GM12865 (cell line): ENCODE measurements around the gene TTC9C.
"Not testable (repeated sequence)": the region's sequence is repeated elsewhere in the genome, so short reads cannot be mapped to it uniquely, and the experiment has no call there.

ENCODE experiments used
- DNase-seq: peaks from one replicate; pipeline ENCODE4 v3.0.0; 2010; ENCODE audit warnings: low read depth
- H3K4me3 ChIP-seq: 2 replicates; pipeline ENCODE4 v1.5.1; 2011; ENCODE audit warnings: mild to moderate bottlenecking, low read depth, low read length, control low read depth
- CTCF ChIP-seq: IDR thresholded peaks from 2 replicates; pipeline ENCODE4 v1.5.1; 2011; ENCODE audit warnings: low read length, control low read depth, low read depth, inconsistent platforms; ENCODE audit not compliant: insufficient read depth; ENCODE audit errors: missing control alignments

Gene TTC9C

GRCh38 chr11:62752177-62752785 is 24.0 kb downstream of the TTC9C start:
- no peak for DNase-seq
- no peak overlapping the region for H3K4me3 ChIP-seq
- TF ChIP-seq CTCF: no peak

- peak overlapping the region; percentile 61 for H3K4me3 ChIP-seq
- no peak for TF ChIP-seq CTCF
- no peak for DNase-seq
Observed at GRCh38 chr11:62752994-62753735, 24.9 kb downstream of the TTC9C start.

GRCh38 chr11:62753736-62754603 is 25.7 kb downstream of the TTC9C start, which contains the start of gene ZBTB3:
TSS of gene ZBTB3 (minus strand) at chr11:62754160. CDS start at chr11:62753664, 496 bp downstream.
- H3K4me3 ChIP-seq: peak within 1 kb of the TSS; percentile 61
- DNase-seq: peak; percentile 100
- TF ChIP-seq CTCF: no peak

- DNase-seq: no peak
- TF ChIP-seq CTCF: no peak
- H3K4me3 ChIP-seq: no peak overlapping the region
Observed at GRCh38 chr11:62755086-62755615, 26.9 kb downstream of the TTC9C start.

- no peak overlapping the region for H3K4me3 ChIP-seq
- no peak for DNase-seq
- TF ChIP-seq CTCF: no peak
Observed at GRCh38 chr11:62757846-62758788, 29.8 kb downstream of the TTC9C start.

- H3K4me3 ChIP-seq: peak overlapping the region; percentile 22; the same call in 1 of the 2 replicates
- not testable (repeated sequence) for DNase-seq
Observed at GRCh38 chr11:62760867-62761227, 32.6 kb downstream of the TTC9C start.
